ENCODE results near the gene TBC1D3. TPM values are rescaled to one million over a fixed set of nuclear protein-coding genes. Genes with fewer than 3 reads are reported as not detected.

Gene TBC1D3
- not detected in 2 replicates for total RNA-seq

DNA sequence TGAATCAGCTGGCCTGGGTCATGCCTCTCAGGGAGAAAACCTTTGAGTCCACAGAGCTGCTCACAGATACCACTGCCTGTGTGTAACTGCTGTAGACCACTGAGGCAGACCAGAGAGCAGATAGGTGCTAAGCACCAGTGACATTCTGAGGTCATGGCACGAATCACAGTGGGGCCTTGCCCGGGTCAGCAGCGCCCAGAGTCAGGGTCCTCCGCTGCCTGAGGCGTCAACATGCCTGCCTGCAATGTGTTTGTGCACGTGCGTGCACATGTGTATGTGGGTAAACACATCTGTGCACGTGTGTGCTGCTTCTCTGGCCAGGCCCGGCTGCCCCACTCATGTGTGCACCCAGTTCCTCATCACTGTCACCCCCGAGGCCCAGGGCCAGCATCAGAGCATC, at the start of gene TBC1D3:
Gene TBC1D3 (minus strand): TSS at position 101 of the 400 bp plus-strand sequence. CDS start 1,526 bp downstream, outside the sequence.

Other genes starting within 250 kb of the TBC1D3 start
- gene TBC1D3L, start 203.5 kb downstream of the TBC1D3 start, total RNA-seq: 6.7 and 7.8 TPM in 2 replicates
- 0.17 TPM in 1 of 2 replicates, not detected in the other for gene TBC1D3D, start 188.6 kb downstream of the TBC1D3 start, total RNA-seq
- not detected in 2 replicates for gene TBC1D3C, start 123.9 kb downstream of the TBC1D3 start, total RNA-seq
- gene TBC1D3E, start 64.6 kb downstream of the TBC1D3 start, total RNA-seq: not detected in 2 replicates
- gene MRPL45, start 104.6 kb upstream of the TBC1D3 start, total RNA-seq: 33.9 and 38.4 TPM in 2 replicates
- gene GPR179, start 151.4 kb upstream of the TBC1D3 start, total RNA-seq: under 0.01 and 0.17 TPM in 2 replicates
- 9.9 and 11.9 TPM in 2 replicates for gene SOCS7, start 159.3 kb upstream of the TBC1D3 start, total RNA-seq
- 46.0 and 67.8 TPM in 2 replicates for gene ARHGAP23, start 235.9 kb upstream of the TBC1D3 start, total RNA-seq

Measured in smooth muscle cell of trachea (primary cell).